VCaP (cell line): ENCODE measurements around the gene MYH14.
A peak's percentile ranks its signal among the peaks of the same experiment; 100 is the strongest.

Source experiments
- H3K27ac ChIP-seq: fragments of 450-650 bp; 2 replicates; pipeline ENCODE4 v1.5.1; 2017
- TF ChIP-seq, protein P1 (sequence below): fragments of 450-650 bp; conservative IDR thresholded peaks from 2 replicates; pipeline ENCODE4 v1.5.1; 2017; ENCODE audit warnings: mild to moderate bottlenecking, moderate library complexity

Gene MYH14

DNA sequence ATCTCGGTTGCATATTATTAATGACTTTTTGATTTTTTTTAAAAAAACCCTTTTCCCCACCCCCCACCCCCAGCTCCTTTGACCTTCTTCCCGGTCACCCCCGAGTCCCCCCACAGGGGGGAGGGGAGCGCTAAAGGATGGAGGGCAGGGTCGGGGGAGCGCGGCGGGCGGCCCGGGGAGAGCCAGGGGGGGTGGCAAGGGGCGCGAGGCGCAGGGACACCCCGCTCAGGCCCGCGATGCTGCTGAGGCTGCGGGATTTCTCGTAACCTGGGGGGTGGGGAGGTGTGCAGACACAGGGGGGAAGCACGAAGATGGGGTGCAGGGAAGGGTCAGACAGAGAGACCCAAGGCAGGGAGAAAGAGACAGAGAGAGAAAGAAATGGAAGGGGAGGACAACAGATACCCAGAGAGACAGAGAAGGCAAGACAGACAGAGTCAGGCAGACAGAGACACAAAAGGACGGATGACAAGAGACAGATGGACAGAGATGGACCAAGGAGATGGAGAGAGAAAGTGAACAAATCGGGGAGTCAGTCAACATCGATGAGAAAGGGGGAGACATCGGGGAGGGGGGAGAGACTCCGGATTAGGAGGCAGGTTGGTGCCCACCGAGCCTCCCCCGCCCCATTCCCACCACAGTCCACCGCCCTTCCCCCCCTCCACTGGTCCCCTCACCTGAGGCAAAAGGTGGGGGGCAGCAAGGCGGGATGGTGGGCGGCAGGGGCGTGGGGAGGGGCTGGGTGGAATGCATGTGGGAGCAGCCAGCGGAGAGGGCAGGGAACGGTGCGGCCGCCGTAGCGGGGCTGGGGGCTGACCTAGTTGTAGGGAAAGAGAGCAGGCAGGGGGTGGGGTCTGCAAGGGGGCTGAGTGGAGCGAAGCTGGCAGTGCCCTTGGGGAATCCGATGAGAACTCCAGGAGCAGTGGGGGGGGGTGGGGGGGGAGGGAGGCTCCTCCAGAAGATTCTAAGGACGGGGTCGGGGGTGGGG, 111.6 kb downstream of the MYH14 start:
- TF ChIP-seq, protein P1, sequence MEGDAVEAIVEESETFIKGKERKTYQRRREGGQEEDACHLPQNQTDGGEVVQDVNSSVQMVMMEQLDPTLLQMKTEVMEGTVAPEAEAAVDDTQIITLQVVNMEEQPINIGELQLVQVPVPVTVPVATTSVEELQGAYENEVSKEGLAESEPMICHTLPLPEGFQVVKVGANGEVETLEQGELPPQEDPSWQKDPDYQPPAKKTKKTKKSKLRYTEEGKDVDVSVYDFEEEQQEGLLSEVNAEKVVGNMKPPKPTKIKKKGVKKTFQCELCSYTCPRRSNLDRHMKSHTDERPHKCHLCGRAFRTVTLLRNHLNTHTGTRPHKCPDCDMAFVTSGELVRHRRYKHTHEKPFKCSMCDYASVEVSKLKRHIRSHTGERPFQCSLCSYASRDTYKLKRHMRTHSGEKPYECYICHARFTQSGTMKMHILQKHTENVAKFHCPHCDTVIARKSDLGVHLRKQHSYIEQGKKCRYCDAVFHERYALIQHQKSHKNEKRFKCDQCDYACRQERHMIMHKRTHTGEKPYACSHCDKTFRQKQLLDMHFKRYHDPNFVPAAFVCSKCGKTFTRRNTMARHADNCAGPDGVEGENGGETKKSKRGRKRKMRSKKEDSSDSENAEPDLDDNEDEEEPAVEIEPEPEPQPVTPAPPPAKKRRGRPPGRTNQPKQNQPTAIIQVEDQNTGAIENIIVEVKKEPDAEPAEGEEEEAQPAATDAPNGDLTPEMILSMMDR: no peak
- no peak overlapping the region for H3K27ac ChIP-seq

DNA sequence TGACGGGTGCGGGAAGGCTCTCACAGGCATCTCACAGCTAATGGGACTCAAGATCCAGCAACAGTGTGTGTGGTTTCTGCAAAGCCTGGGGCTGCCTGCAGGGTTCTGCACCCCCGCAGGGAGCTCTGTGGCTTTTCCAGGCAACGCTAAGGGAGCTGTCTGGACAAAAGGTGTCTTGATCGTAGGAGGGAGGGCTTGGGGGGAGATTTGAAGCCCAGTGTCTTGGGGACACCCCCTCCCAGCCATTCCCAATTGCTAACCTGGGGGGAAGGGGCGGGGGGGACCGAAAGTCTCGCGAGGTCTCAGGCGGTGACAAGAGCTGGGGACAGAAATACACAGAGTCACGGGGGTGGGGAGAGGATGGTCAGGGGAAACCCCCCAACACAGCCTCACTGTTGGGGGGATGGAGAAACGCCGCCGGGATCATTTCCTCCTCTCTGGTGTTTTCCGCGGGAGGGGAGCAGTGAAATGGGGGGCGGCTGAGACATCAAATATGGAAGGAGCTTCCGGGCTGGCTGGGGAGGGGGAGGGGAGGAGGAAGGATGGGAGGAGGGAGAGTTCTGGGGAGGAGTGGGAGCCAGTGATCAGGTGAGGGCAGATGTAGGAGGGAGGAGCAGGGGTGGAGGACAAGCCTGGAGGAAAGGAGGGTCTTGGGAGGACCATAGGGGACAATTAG, 112.5 kb downstream of the MYH14 start:
- H3K27ac ChIP-seq: no peak overlapping the region
- TF ChIP-seq, protein P1: 0 out of 2 replicates have a peak, but pooled peaks have one; percentile 12

DNA sequence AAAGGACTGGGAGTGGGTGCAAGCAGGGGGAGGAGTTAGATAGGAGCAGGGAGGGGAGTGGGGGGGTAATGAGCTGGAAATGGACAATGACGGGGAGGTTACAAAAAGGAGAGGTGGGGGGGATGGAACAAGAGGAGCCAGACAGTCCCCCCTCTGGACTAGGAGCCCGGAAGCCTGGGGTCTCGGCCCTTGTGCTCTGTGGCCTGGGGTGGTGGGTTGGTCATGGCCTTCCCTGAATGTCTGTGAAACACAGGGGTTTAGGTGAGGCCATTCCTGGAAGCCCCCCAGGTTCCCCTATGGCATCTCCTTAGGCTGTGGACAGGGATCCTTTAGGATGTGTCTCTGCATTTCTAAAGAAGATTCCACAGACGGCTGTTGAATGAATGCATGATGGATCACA, 113.7 kb downstream of the MYH14 start:
- TF ChIP-seq, protein P1: no peak
- H3K27ac ChIP-seq: no peak overlapping the region

DNA sequence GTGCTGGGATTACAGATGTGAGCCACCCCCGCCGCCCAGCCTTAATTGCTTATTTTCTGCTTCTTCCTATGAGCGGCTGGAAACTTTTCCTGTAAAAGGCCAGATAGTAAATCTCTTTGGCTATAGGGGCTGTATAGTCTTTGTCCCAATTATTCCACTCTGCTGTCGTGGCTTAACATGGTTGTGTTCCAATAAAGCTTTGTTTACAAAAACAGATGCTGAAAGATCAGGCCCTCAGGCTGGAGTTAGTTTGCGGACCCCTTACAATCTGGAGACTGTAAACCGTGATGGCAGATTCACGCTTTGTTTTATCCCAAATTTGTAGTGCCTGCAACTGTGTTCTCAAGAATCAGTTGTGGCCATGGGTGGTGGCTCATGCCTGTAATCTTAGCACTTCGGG, 115.0 kb downstream of the MYH14 start:
- TF ChIP-seq, protein P1: no peak
- H3K27ac ChIP-seq: no peak overlapping the region

DNA sequence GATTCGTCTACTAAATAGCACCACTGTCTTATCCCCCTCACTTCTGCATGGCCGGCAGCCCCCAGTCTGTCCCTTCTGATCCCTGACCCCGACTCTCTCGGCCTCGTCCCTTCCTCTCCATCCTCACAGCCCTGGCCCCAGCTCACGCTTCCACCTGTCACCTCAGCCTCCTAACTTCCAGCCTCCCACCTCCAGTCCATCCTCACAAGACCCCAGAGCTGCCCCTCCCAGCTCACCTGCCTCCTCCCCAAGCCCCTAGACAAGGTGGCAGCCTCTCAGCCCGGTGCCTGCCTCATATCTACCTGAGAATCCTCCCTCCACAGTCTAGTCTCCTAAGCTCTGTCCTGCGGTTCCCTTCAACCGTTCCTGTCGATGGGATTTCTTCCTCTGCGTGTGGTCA, 115.7 kb downstream of the MYH14 start:
- TF ChIP-seq, protein P1: no peak
- no peak overlapping the region for H3K27ac ChIP-seq

DNA sequence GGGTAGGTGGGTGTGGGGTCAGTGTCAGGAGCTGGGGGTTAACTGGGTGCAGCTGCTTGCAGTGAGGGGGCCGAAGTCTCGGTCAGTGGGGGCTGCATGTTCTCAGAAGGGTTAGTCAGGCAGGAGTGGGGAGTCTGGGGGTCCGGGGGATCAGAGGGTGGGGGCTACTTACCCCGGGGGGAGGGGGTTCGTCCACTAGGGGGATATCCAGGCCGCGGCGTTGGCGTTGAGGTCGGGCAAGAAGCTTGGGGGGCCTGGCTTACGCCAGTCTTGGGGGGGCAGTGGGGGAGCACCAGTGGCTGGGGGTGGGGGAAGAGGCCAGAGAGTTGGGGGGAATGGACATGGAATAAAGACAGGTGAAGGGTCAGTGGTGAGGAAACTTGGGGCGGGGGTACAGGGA, 116.6 kb downstream of the MYH14 start:
- no peak overlapping the region for H3K27ac ChIP-seq
- TF ChIP-seq, protein P1: no peak

DNA sequence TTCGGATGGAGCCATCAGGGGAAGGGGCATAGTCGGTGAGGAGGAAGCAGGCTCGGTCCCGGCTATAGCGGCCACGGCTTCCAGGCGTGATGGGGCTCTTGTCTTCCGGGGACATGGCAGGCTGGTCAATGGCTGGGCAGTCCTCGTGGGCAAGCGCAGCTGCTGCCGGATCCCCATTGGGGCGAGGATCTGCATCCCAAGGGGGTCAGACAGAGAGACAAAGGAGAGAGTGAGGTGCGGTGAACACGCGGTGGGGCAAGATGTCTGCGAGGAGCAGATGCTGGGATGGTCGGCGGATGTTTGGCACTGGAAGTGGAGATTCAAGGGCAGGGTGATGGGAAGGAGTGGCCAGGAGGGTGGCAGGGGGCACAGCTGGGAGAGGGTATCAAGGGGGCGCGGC, 117.2 kb downstream of the MYH14 start:
- TF ChIP-seq, protein P1: no peak

More for the DNA sequence above, 117.2 kb downstream of the MYH14 start:
- H3K27ac ChIP-seq: no peak overlapping the region
